ENCODE data around the gene TFCP2L1. TPM values are rescaled to one million over a fixed set of nuclear protein-coding genes. Genes with fewer than 3 reads are reported as not detected.
"Not testable (repeated sequence)": the region's sequence is repeated elsewhere in the genome, so short reads cannot be mapped to it uniquely, and the experiment has no call there.

TFCP2L1 gene
- total RNA-seq, 1 experiment from 2014 or later: 0.03 TPM

DNA sequence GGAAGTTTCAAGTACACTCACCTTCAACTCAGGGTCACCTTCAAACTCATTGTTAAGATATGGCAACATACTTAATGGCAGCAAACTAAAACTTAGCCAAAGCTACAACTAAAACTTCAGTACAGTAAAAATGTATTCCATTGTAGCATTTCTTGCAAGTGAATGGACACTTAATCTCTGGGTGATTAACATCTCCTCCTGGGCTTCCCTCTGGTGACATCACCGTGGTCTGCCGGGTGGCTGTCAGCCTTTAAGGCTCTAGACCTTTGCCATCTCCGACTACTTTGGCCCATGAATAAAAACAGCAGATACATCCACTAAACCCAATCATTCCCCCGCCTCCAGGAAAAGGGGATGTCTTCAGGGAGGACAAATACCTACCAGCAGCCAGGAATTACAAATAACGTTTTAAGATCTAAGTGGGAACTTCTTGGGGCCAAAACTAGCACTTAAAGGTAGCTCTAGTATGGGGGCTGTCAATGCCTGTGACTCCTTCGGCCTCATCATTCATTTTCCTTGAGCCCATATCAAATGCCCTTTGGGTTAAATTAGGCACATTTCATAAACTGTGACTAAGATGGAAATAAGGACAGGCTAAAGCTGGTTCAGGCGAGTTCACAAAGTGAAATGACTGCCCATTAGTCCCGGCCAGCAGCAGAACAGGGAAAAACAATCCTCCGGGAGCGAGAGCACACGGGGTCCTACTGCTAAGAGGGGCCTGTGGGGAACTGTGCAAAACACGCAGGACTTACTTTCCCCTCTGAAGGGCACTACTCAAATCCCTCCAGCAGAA is 1.1 kb downstream of the TFCP2L1 start:
- no peaks in the 10 kb centered on the region for H3K9me3 ChIP-seq
- no peaks in the 10 kb centered on the region for H3K36me3 ChIP-seq
- H3K27me3 ChIP-seq: no peaks in the 10 kb centered on the region
- DNase-seq: peak; percentile 18
- no peak overlapping the region for H3K4me3 ChIP-seq

GRCh38 chr2:121282800-121283385 is 2.1 kb downstream of the TFCP2L1 start:
- DNase-seq: no peak
- no peaks in the 10 kb centered on the region for H3K9me3 ChIP-seq
- no peaks in the 10 kb centered on the region for H3K36me3 ChIP-seq
- no peaks in the 10 kb centered on the region for H3K27me3 ChIP-seq
- no peak overlapping the region for H3K4me3 ChIP-seq

- Histone ChIP-seq H3K9me3 (no peaks in the 10 kb centered on the region), H3K36me3 (no peaks in the 10 kb centered on the region), H3K4me3 (no peak overlapping the region), H3K27me3 (no peaks in the 10 kb centered on the region)
- no peak for DNase-seq
These were observed 3.3 kb downstream of the TFCP2L1 start for GRCh38 chr2:121281694-121282093.

DNA sequence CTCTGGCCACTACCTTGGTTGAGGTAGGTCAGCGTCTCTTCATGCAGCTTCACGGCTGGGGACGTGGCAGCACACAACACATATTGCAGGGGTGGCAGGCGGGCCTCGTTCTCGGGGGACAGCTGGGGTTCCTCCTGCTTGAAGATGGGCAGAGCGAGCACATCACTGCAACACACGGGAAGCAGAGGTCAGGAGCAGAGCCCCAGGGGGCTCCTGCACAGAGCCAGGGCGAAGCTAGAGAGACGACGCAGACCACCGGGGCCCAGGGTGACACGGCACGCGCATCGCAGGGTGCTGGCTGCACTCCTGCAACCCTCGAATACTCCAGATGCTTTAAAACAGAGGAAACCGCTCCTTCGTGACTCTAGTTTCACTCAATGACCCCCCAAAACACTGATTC is 3.9 kb downstream of the TFCP2L1 start:
- DNase-seq: no peak
- Histone ChIP-seq H3K27me3 (no peaks in the 10 kb centered on the region), H3K4me3 (no peak overlapping the region), H3K9me3 (no peaks in the 10 kb centered on the region), H3K36me3 (no peaks in the 10 kb centered on the region)

- H3K4me3 ChIP-seq: no peak overlapping the region
- H3K27me3 ChIP-seq: no peaks in the 10 kb centered on the region; the same call in 1 of the 2 replicates
- no peaks in the 10 kb centered on the region for H3K9me3 ChIP-seq
- no peaks in the 10 kb centered on the region for H3K36me3 ChIP-seq
- no peak for DNase-seq
These were observed 5.4 kb downstream of the TFCP2L1 start for GRCh38 chr2:121279476-121280220.

GRCh38 chr2:121276341-121276740 is 8.7 kb downstream of the TFCP2L1 start:
- Histone ChIP-seq H3K4me3 (no peak overlapping the region), H3K27me3 (peaks cover 5% of the 10 kb centered on the region; the same call in 1 of the 2 replicates), H3K36me3 (no peaks in the 10 kb centered on the region), H3K9me3 (no peaks in the 10 kb centered on the region)
- no peak for DNase-seq

GRCh38 chr2:121273116-121273515 is 11.9 kb downstream of the TFCP2L1 start:
- Histone ChIP-seq H3K9me3 (no peaks in the 10 kb centered on the region), H3K27me3 (peaks cover 5% of the 10 kb centered on the region; the same call in 1 of the 2 replicates), H3K4me3 (no peak overlapping the region), H3K36me3 (no peaks in the 10 kb centered on the region)
- no peak for DNase-seq

GRCh38 chr2:121272596-121272995 is 12.4 kb downstream of the TFCP2L1 start:
- H3K27me3 ChIP-seq: peaks cover 5% of the 10 kb centered on the region; the same call in 1 of the 2 replicates
- no peak overlapping the region for H3K4me3 ChIP-seq

DNA sequence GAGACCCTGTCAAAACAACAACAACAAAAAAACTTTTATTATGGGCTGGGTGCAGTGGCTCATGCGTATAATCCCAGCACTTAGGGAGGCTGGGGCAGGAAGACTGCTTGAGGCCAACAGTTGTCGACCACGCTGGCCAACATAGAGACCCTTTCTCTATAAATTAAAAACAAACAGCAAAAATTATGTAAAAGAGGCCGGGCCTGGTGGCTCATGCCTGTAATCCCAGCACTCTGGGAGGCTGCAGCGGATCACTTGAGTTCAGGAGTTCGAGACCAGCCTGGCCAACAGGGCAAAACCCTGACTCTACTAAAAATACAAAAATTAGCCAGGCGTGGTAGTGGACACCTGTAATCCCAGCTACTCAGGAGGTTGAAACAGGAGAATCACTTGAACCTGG is 15.6 kb downstream of the TFCP2L1 start:
- not testable (repeated sequence) for H3K9me3 ChIP-seq, H3K4me3 ChIP-seq, H3K36me3 ChIP-seq, DNase-seq, H3K27me3 ChIP-seq

More at GRCh38 chr2:121272596-121272995, 12.4 kb downstream of the TFCP2L1 start:
- no peak for DNase-seq
- Histone ChIP-seq H3K36me3 (no peaks in the 10 kb centered on the region), H3K9me3 (no peaks in the 10 kb centered on the region)

GRCh38 chr2:121266543-121267106 is 18.4 kb downstream of the TFCP2L1 start:
- H3K9me3 ChIP-seq: no peaks in the 10 kb centered on the region
- H3K4me3 ChIP-seq: no peak overlapping the region
- no peak for DNase-seq
- H3K27me3 ChIP-seq: no peaks in the 10 kb centered on the region
- no peaks in the 10 kb centered on the region for H3K36me3 ChIP-seq

DNA sequence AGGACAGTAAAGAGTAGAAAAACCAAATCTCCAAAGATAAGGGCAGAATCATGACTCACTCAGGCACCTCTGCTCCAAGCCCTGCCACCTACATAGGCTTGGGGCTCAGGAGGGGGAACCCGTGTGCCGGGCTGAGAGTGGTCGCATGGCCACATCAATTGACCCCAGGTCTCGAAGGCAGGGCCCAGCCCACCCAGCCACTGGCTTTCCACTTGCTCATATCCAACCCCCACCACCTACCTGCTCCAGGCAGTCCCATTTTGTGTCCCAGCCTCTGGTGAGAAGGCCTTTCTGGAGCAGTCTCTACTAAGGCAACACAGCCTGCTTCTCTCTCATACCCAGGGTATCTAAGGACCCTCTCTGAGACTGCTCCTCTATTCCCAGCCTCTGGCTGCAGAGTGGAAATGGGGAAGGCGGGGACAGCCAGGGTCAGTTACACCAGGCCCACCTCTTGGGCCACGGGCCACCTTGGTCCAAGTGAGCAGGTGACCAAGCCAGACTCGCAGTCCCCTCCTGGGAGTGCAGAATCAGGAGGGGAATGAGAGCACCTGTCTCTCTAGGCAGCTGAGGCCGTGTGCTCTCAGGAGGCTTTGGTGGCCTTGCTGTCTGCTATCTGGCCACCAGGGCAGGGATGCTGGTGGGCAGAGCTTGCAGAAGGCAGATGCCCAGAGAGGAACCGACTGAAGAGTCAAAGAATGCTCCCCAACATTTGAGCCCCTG is 20.8 kb downstream of the TFCP2L1 start:
- no peaks in the 10 kb centered on the region for H3K27me3 ChIP-seq
- DNase-seq: no peak
- no peak overlapping the region for H3K4me3 ChIP-seq
- no peaks in the 10 kb centered on the region for H3K36me3 ChIP-seq
- no peaks in the 10 kb centered on the region for H3K9me3 ChIP-seq

- no peak for DNase-seq
- H3K4me3 ChIP-seq: no peak overlapping the region
- no peaks in the 10 kb centered on the region for H3K36me3 ChIP-seq
- no peaks in the 10 kb centered on the region for H3K9me3 ChIP-seq
- no peaks in the 10 kb centered on the region for H3K27me3 ChIP-seq
These were observed 24.4 kb downstream of the TFCP2L1 start for GRCh38 chr2:121260370-121261154.

- DNase-seq: no peak
- Histone ChIP-seq H3K27me3 (no peaks in the 10 kb centered on the region), H3K9me3 (no peaks in the 10 kb centered on the region), H3K4me3 (no peak overlapping the region), H3K36me3 (no peaks in the 10 kb centered on the region)
These were observed 27.0 kb downstream of the TFCP2L1 start for GRCh38 chr2:121258051-121258450.

- no peaks in the 10 kb centered on the region for H3K36me3 ChIP-seq
- H3K4me3 ChIP-seq: no peak overlapping the region
- H3K9me3 ChIP-seq: no peaks in the 10 kb centered on the region
- no peaks in the 10 kb centered on the region for H3K27me3 ChIP-seq
- no peak for DNase-seq
These were observed 27.5 kb downstream of the TFCP2L1 start for GRCh38 chr2:121257480-121257840.

DNA sequence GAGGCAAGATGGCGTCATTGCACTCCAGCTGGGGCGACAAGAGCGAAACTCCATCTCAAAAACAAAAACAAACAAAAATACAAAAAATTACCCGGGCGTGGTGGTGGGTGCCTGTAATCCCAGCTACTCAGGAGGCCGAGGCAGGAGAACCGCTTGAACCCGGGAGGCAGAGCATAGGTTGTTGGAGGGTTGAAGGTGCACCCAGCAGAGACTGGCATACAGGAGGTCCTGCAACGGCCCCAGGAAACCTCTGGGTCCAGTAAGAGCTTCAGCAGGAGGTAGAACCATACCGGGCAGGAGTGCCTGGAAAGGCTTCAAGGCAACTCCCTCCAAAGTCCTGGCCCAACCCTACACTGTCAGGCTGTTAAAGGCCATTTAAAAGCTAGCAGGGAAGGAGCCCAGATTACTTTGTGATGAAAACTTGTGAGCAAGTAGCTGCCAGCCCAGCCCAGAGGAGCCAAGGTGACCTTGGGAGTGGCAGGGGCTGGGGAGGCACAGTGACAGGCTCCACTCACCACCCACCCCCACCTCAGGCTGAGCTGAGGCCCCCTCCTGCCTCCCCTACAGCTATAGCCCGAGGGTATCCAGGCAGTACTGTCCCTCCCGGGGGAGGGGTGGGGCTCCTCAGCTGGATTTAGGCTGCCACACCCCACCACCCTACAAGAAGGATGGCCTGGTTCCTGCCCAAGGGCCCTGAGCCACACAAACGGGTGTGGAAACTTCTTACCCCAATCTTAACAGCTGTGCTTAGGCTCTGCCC is 28.1 kb downstream of the TFCP2L1 start:
- Histone ChIP-seq H3K4me3 (no peak overlapping the region), H3K36me3 (no peaks in the 10 kb centered on the region), H3K9me3 (no peaks in the 10 kb centered on the region), H3K27me3 (no peaks in the 10 kb centered on the region)
- no peak for DNase-seq
